Activated naive CD4-positive, alpha-beta T cell treated with anti-CD3 and anti-CD28 coated beads, Interleukin-2, amount 50 U/mL, for 72 hours (primary cell): Measurements from ENCODE around the gene LZTR1. TPM values are rescaled to one million over a fixed set of nuclear protein-coding genes. Genes with fewer than 3 reads are reported as not detected.
"Not testable (repeated sequence)": the region's sequence is repeated elsewhere in the genome, so short reads cannot be mapped to it uniquely, and the experiment has no call there.

Experiments
- ATAC-seq, 2 donors: fragments of 150-1000 bp; cut with Tn5 transposase; 2 replicates each; pipeline ENCODE4 v1.10.0; 2021; ENCODE audit warnings: mild to moderate bottlenecking in 2 of 2, moderate library complexity in 2 of 2
- DNase-seq, 2 donors: peaks; one replicate each; pipeline ENCODE4 v3.0.0; 2021 to 2022; ENCODE audit warnings: low spot score in 2 of 2
- H3K27ac Mint-ChIP-seq, 2 donors: one replicate each; pipeline ENCODE4 v1.8.0; 2022; ENCODE audit warnings: mild to moderate bottlenecking in 2 of 2, mixed read lengths in 2 of 2
- H3K36me3 Mint-ChIP-seq, 2 donors: one replicate each; pipeline ENCODE4 v1.8.0; 2022; ENCODE audit warnings: mixed read lengths in 2 of 2
- H3K9me3 Mint-ChIP-seq, 2 donors: one replicate each; pipeline ENCODE4 v1.8.0; 2022; ENCODE audit warnings: mixed read lengths in 2 of 2
- total RNA-seq, 2 donors: library from RNA; stranded (reverse); gene quantifications; one replicate each; pipeline ENCODE4 v1.2.3, GENCODE V29; 2022

Gene LZTR1
- total RNA-seq, 2 donors from 2014 or later, result 30.7 to 41.8 TPM

DNA sequence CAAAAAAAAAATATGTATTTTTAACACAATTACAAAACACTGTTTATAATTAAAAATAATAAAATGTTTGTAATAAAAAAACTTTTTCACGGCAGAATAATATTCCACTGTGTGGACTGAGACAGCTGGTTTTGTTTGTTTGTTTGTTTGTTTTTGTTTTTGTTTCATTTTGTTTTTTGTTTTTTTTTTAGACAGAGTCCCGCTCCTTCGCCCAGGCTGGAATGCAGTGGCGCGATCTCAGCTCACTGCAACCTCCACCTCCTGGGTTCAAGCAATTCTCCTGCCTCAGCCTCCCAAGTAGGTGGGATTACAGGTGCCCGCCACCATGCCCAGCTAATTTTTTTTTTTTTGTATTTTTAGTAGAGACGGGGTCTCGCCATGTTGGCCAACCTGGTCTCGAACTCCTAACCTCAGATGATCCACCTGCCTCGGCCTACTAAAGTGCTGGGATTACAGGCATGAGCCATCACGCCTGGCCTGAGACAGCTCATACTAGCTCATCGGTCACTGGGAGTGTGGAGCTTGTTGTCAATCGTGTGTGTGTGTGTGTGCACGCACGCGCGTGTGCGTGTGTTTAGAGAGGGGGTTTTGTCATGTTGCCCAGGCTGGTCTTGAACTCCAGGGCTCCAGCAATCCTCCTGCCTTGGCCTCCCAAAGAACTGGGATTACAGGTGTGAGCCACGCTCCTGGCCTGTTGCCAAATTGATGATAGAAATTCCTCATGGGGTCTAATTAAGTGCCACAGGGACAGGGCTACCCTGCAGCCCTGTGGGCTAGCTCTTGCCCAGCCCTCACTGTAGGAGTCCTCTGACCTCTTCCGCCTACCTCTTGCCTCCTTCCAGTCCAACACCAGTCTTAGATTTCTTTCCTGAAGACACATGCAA lies 22.3 kb upstream of the LZTR1 start:
- Mint-ChIP-seq H3K9me3 (no peaks in the 10 kb centered on the region), H3K27ac (no peak overlapping the region), H3K36me3 (no peaks in the 10 kb centered on the region)
- DNase-seq (no peak), ATAC-seq (no peak)

DNA sequence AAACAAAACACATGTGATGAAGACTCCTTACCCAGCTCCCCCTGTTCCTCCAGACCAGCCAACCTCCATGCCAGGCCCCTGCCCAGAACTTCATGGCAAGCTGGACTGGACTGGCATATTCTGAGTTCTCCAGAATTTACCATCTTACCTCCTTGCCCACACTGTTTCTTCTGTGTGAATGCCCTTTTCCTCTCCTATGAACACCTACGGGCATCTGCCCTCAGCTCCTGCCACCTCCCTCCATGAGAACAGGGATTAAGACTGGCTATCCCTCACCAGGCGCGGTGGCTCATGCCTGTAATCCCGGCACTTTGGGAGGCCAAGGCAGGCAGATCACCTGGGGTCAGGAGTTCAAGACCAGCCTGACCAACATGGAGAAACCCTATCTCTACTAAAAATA lies 21.5 kb upstream of the LZTR1 start:
- DNase-seq (no peak), ATAC-seq (no peak)
- H3K36me3 Mint-ChIP-seq, result no peaks in the 10 kb centered on the region
- H3K9me3 Mint-ChIP-seq, result no peaks in the 10 kb centered on the region
- no peak overlapping the region for H3K27ac Mint-ChIP-seq

DNA sequence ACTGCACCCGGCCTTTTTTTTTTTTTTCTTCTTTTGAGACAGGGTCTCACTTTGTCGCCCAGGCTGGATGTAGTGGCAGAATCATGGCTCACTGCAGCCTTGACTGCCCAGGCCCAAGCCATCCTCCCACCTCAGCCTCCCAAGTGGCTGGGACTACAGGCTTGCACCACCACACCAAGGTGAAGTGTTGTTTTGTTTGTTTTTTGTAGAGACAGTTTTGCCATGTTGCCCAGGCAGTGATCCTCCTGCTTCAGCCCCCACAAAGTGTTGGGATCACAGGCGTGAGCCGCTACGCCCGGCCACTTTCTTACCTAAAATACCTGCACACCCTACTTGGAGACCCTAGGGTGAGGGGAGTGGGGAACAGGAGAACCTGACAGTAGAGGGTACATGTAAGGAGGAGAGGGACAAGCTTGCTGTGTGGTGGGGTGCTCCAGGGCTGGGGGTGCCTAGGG lies 19.6 kb upstream of the LZTR1 start:
- H3K27ac Mint-ChIP-seq, result no peak overlapping the region
- ATAC-seq (no peak), DNase-seq (no peak)
- H3K36me3 Mint-ChIP-seq, result no peaks in the 10 kb centered on the region
- no peaks in the 10 kb centered on the region for H3K9me3 Mint-ChIP-seq

DNA sequence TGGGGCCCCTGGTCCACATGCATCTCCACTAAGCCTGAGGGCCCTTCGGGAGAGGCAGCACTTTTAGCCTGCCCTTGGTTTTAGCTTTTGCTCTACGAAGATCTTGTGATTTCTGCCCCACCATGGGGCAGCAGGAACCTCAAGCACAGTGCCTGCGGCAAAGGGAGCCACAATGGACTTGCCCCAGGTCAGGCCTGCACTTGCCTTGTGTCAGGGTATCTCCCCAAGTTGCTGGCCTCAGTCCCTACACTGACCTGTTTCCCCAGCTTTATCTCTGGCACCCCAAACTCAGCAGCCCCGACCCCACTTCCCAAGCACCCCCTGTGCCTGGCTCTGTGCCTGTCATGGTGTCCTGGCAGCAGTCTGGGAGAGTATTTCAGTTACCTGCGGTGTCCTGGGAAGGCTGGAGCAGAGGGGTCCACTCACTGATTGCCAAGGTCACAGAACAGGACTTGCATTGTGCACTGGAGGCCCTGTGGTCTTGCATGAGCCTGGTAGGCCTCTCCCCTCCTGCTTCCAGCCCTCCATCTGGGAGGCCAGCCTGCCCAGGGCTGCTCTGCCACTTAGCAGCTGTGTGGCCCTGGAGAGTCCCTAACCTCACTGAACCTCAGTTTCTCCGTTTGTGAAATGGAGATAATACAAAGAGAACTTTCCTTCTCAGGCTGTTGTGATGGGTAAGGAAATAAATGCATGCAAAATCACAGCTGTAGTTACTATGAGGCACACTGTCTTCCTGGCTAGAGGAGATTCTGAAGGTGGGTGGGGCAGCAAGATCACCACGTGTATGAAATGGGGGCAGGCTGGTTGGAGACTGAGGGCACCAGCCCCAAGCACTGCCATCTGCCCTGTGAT lies 18.7 kb upstream of the LZTR1 start:
- Mint-ChIP-seq H3K9me3 (no peaks in the 10 kb centered on the region), H3K36me3 (no peaks in the 10 kb centered on the region), H3K27ac (no peak overlapping the region)
- ATAC-seq (no peak), DNase-seq (no peak)

DNA sequence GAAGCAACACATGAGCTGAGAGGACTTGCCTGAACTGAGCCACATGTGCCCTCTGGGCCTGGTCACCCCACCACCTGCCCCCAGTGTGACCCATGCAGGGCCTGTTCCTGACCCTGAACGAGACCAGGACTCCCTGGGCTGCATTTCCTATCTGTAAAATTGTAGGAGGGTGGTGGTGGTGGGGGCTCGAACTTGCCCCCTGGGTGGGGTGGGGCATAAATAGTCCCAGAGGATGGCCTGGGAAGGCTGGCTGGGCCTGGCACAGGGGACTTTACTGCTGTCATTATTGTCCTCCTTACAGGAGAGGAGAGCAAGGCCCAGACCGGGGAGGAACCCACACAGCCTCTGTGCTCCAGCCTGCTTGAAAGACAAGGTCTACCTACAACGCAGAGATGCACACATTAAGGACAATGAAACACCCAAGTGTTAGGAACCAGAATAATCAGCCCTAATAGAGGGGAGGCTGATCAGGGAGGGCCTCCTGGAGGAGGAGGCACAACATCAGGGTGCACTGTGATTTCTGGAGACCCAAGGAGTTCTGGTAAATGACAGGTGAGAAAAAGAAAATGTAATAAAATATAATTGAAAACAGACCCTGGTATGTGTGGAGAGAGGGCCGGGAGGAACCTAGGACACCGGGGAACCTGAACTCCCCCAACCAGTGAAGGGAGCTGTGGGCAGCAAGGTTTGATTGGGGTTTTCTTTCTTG lies 17.9 kb upstream of the LZTR1 start:
- DNase-seq (no peak), ATAC-seq (peak in 1 of 2 donors; percentile 27)
- peak overlapping the region in 1 of 2 donors; percentile 30 for H3K27ac Mint-ChIP-seq
- H3K36me3 Mint-ChIP-seq, result no peaks in the 10 kb centered on the region
- H3K9me3 Mint-ChIP-seq, result no peaks in the 10 kb centered on the region

DNA sequence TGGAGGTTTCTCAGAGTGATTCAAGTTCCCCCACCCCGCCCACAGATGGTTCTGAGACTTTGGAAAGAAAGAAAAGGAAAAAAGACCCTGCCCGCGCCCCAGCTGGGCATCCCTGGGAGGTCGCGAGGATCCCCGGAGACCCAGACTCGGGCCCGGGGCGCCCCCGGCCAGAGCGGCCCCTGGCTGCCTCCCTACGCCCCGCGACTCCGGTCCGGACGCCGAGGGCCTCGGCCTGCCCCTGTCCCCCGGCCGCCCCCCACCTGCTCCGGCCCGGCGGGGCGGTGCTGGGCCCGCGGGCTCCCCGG lies 17.3 kb upstream of the LZTR1 start:
- H3K9me3 Mint-ChIP-seq, result no peaks in the 10 kb centered on the region
- DNase-seq (no peak), ATAC-seq (peak; percentile 6 to 11)
- H3K36me3 Mint-ChIP-seq, result no peaks in the 10 kb centered on the region
- peak overlapping the region in 1 of 2 donors; percentile 30 for H3K27ac Mint-ChIP-seq

DNA sequence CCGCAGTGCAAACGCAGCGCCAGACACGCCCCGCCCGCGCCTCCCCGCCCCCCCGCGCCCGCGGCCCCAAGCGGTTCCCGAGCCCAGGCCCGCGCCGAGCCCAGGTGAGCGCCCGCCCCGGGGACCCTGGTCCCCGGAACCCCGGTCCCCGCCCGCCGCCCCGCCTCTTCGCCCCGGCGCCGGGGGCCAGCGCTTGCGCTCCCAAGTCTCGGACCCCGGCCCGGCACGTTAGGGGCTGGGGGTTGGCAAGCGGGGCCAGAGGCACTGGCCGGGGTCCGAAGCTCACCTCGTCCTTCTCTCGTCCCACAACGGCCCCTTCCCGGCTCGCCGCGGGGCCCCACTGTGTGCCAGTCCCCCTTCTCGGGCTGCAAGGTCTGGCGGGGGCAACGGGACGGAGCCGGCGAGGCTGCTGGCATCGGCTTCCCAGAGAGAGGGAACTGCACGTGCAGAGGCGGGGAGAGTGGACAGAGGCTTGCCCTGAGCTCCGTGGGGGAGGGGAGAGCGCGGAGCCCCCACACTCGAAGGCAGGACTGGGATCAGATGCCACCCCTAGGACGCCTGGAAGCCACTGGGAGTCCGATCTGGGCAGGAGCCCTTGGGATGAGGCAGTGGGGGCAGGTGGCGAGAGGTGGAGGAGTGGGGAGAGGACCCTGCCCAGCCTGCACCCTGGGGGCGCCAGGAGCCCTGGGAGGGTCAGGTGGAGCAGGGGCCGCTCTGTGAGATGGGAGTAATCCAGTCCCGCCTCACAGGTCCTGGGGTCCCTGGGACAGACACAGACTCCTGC lies 16.8 kb upstream of the LZTR1 start:
- Mint-ChIP-seq H3K27ac (no peak overlapping the region), H3K9me3 (no peaks in the 10 kb centered on the region), H3K36me3 (no peaks in the 10 kb centered on the region)
- DNase-seq (no peak), ATAC-seq (peak in 1 of 2 donors; percentile 2)

DNA sequence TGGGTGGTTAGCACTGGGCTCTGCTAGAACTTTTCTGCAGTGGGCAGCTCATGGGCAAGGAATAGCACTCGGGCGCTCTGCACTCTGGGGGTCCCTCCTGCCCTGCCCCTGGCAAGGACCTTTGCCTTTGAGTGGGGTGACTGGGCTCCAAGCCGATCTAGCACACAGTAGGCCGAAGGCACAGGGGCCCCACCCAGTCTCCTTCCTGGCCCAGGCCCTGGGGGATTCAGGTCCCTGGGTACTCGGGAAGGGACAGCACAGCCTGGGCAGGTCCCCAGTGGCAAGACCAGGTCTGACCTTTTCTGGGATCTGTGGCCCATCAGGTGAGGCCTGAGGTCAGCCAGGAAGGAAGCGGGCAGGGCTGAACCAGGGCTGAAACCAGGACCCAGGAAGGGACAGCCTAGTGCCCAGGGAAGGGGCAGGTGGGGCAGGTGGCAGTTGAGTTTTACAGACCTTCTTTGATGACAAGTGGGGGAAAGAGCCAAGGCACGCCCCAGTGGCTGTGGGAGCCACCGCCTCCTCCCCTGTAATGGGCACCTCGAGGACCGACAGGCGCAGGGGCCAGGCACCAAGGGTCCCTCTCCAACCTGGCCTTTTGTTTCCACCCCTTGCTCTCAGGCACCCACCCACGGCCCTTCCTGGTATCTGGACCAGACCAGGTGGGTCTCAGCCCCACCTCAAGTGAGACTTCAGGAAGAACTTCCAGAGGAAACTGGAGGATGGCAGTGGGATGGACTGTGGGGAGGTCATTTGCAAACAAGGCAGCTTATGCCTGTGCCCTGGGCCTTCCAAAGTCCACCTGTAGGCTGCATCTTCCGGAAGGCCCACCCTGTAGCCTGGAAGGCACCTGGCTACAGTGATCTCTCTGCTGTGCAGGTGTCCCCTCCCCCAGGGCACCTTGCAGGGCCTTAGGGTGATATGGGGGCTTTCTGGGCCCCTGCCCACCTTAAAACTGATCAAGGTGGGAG lies 15.9 kb upstream of the LZTR1 start:
- Mint-ChIP-seq H3K36me3 (no peaks in the 10 kb centered on the region), H3K27ac (no peak overlapping the region), H3K9me3 (no peaks in the 10 kb centered on the region)
- DNase-seq (no peak), ATAC-seq (no peak)

DNA sequence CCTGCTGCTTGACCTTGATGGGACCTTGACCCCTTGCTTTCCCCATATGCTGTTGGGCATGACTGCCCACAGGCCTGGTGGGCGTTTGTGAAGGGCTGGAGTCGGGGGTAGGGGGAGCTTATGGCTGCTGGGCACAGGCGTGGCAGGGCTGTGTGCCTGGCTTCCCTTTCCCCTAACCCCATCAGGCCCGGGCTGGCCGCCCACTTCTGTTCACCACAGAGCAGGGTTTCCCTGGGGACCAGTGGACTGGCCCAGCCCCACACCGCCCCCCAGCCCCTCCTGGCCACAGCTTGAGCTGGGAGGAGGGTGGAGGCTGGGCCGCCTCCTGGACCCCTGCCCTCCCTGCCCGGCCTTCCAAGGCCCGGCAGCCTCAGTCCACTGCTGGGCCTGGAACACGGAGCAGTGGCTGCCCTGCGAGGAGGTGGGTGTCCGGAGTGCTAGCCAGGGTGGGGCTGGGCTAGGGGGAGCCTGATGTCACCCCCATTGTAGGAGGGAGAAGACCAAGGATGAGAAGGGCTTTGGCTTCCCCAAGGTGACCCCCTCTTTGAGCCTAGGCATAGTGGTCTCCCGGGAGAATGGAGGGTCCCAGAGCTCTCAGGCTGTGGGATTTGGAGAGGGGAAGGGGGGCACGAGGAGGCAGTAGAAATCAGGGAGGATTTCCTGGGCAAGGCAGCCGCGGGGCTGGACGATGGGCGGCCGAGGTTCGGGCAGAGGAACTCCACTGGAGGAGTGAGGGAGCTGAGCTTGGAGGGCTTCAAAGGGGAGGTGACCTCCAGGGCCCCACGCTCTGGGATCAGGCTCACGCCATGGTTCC lies 15.0 kb upstream of the LZTR1 start, which contains the start of gene AIFM3:
Gene AIFM3 (plus strand): TSS at position 373 of the 814 bp plus-strand sequence. CDS start 690 bp downstream, outside the sequence.
- Mint-ChIP-seq H3K36me3 (no peaks in the 10 kb centered on the region), H3K27ac (no peak within 1 kb of the TSS), H3K9me3 (no peaks in the 10 kb centered on the region)
- ATAC-seq (no peak), DNase-seq (no peak)

DNA sequence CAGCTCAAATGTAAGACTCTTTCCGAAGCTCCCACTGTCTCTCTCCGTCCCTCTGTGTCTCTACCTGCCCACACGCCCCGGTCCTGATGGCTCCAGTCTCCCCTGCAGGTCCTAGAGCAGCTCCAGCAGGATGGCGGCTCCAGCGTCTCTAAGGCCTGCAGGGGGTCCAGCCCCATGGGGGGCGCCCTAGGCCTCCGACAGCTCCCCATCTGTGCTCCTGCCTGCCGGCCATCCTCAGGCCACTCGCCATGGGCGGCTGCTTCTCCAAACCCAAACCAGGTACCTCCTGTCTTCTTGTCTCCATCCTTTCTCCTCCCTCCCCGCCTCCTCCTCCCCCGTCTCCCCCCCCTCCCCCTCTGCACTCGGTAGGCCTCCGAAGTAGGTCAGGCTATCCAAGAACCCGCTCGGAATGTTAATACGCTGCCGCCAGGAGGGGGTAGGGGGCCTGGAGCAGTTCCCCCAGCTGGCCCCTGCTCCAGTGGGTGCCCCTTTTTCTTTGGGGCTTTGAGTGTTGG lies 14.3 kb upstream of the LZTR1 start:
- H3K36me3 Mint-ChIP-seq, result no peaks in the 10 kb centered on the region
- ATAC-seq, result no peak
- H3K27ac Mint-ChIP-seq, result no peak overlapping the region
- DNase-seq, result no peak
- H3K9me3 Mint-ChIP-seq, result no peaks in the 10 kb centered on the region

DNA sequence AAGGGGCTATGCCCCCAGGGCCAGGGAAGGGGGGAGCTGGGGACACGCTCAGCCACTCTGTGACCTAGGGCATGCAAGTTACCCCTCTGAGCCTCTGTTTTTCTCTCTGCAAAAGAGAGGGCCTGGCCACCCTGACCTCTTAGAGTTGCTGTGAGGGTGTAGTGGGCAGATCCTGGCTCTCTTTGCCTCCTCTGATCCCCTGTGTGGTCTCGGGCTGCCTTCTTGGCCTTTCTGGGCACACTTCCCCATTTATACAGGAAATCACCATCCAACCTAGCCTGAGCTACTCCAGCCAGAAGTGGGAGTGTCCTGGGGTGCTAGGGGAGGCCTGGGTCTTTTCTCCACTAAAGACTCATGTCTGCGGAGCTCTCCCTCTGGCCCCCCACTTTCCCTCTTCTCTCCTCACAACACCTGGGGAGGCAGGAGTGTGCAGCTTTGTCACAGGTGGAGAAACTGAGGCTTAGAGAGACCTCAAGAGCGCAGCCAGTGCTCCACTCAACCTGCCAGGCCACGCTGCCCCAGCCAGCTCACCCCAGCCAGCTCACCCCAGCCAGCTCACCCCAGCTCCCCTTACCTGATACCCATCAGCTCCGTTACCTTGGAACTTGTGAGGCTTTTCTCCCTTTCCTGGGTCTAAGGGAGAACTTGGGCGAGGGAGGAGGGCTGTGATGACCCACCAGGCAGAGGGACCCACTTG lies 13.7 kb upstream of the LZTR1 start:
- no peak overlapping the region for H3K27ac Mint-ChIP-seq
- H3K36me3 Mint-ChIP-seq, result no peaks in the 10 kb centered on the region
- DNase-seq (no peak), ATAC-seq (no peak)
- H3K9me3 Mint-ChIP-seq, result no peaks in the 10 kb centered on the region

DNA sequence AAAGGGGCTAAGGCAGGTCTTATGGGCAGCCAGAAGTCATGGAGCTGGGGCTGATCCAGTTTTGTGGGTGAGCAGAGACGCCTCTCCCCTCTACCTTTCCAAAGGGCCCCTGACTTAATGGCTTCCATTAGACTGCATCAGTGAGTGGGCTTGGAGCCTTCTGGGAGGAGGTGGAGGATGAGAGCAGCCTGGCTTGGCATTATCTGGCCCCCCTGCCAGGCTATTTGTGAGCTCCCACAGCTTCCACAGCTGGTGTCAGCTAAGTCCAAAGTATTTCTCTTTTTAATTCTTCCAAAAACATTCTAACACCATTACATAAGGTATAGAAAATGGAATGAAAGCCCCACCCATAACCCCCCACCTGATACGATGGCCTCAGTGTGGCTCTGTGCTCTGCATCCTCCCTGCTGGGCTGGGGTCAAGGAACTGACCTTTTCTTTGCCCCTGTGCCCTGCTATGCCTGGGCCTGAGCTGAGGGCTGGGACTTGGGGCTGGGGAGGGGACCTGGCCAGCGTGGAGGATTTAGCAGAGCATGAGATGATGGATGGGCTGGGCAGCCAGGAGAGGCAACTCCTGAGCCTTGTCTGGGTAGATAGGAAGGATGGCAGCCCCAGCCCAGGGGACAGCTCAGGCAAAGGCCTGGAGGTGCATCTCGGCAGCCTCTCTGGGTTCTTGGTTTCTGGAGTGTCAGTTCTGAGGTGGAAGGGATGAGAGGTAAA lies 11.0 kb upstream of the LZTR1 start:
- DNase-seq (no peak), ATAC-seq (no peak)
- H3K9me3 Mint-ChIP-seq, result no peaks in the 10 kb centered on the region
- no peaks in the 10 kb centered on the region for H3K36me3 Mint-ChIP-seq
- H3K27ac Mint-ChIP-seq, result no peak overlapping the region

DNA sequence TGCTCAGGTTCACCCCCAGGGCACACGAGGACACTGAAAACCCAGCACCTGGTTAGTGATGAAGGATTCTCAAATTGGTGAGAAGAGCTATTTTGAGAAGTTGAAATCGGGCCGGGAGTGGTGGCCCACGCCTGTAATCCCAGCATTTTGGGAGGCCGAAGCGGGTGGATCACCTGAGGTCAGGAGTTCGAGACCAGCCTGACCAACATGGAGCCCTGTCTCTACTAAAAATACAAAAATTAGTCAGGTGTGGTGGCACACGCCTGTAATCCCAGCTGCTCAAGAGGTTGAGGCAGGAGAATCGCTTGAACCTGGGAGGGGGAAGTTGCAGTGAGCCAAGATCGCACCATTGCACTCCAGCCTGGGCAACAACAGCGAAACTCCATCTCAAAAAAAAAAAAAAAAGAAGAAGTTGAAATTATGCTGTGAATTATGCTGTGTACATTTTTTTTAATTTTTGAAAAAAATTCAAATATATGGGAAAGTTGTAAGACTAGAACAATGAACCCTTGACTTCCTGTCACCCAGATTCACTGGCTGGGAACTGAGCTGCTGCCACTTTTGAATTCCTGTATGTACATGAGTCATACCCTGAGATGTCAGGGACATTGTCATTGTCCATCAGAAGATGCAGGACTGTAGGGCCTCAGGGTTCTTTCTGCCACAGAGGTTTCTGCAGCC lies 9.9 kb upstream of the LZTR1 start:
- not testable (repeated sequence) for H3K36me3 Mint-ChIP-seq, H3K27ac Mint-ChIP-seq, ATAC-seq, H3K9me3 Mint-ChIP-seq, DNase-seq
